ENCODE data around the gene HDAC8.
"Not testable (repeated sequence)": the region's sequence is repeated elsewhere in the genome, so short reads cannot be mapped to it uniquely, and the experiment has no call there.

The HDAC8 gene

GRCh38 chrX:72449034-72449433, 123.6 kb downstream of the HDAC8 start:
- DNase-seq = not testable (repeated sequence)

- not testable (repeated sequence) for DNase-seq
Measured at GRCh38 chrX:72440764-72441163, 131.9 kb downstream of the HDAC8 start.

GRCh38 chrX:72436010-72436409, 136.6 kb downstream of the HDAC8 start:
- DNase-seq = no peak

DNA sequence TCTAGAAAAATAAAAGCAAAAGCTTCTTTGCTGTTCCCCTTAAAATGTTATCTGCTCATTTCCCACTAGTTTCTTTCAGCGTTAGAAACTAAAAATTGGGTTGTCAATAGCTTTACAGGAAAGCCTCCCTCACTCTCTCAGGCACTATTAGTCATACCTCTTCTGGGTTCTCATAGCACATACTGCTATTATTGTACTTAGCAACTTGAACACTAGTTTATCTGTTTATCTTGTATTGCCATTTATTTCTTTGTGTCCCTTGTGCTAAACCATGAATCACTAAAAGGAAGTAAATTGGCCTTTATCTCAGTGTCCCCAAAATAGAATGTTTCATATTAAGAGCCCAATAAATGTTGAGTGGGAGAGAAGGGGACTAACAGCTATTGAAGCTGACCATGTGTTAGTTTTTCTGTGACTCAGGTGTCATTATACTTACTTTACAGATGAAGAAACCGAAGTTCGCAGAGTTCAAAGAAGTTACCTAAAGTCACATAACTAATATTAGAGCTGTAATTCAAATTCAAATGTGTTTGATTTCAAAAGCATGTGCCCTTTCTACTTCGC, 142.2 kb downstream of the HDAC8 start:
- no peak for DNase-seq

- DNase-seq = no peak
Measured at GRCh38 chrX:72421797-72422196, 150.8 kb downstream of the HDAC8 start.

DNA sequence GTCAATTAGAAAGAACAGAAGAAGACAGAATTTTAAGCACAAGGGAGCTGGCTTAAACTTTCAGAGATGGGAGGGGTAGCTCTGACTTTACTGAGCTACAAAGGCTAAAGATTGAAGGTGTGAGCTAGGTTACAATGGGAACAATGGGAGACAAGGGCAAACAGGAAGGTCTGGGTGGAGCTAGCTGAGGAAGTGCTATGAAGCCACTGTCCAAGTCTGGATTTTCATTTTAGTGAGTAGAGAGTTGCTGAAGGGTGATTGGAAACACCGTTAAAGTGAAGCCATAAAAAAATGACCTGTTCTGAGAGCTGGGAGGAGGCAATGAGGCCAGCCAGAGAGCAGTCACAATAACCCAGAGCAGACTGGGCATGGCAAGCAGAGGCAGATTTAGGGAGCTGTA, 162.7 kb downstream of the HDAC8 start:
- DNase-seq = no peak

GRCh38 chrX:72408885-72409284, 163.8 kb downstream of the HDAC8 start:
- DNase-seq = no peak

DNA sequence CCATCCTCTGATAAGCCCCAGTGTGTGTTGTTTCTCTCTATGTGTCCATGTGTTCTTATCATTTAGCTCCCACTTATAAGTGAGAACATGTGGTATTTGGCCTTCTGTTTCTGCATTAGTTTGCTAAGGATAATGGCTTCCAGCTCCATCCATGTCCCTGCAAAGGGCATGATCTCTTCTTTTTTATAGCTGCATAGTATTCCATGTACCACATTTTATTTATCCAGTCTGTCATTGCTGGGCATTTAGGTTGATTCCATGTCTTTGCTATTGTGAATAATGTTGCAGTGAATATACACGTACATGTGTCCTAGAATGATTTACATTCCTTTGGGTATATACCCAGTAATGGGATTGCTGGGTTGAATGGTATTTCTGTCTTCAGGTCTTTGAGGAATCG, 167.5 kb downstream of the HDAC8 start:
- not testable (repeated sequence) for DNase-seq

DNA sequence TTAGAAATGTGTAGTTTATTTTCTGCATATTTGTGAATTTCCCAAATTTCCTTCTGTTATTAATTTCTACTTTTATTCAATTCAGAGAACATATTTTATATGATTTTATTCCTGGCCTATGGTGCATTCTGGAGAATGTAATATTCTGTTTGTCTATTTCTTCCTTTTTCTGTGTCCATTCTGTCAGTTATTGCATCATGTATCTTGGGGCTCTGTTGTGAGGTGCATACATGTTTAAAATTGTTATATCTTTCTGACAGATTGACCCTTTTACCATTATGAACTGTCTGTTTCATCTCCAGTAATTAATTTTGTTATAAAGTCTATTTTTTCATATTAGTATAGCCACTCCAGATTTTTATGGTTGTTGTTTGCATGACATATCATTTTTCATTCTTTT, 170.0 kb downstream of the HDAC8 start:
- no peak for DNase-seq

- no peak for DNase-seq
Measured at GRCh38 chrX:72399816-72400215, 172.8 kb downstream of the HDAC8 start.

DNA sequence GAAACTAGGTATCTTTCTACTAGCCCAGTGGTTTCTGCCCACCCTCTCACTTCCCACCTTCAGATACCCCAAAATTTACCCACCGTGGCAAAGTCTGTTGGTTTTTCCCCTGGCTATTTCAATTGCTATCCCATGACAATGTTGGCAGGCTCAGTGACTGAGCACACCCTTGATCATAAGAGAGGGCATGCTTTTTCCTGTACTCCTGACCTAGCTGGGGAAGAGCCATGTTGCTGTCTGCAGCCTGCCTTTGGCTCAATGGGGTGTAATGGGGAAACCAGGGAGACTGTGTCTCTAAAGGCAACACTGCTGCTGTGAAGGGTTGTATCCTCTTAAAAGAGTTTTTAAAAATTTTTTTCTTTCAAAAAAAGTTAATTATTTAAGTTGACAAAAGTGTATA, 176.5 kb downstream of the HDAC8 start:
- DNase-seq = no peak

DNA sequence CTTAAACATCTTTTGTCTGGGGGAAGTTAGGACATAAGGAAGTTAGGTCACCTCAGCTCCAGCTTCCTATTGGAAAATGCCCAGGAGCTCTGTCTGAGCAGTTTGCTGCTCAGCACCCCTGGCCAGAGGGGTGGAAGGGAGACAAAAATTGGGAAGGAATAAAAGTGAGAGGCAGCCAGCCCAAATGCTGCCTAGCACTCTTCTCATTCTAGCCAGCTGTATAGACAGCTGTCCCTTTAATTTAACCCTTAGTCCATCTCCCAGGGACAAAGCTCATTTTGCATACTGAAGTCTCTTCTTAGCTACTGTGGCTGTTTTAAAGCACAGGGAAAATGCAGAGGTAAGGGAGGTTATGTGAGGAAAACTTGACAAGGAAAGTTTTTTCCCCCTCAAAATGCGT, 177.4 kb downstream of the HDAC8 start:
- DNase-seq = no peak

- DNase-seq = no peak
Measured at GRCh38 chrX:72394518-72395170, 178.0 kb downstream of the HDAC8 start.

DNA sequence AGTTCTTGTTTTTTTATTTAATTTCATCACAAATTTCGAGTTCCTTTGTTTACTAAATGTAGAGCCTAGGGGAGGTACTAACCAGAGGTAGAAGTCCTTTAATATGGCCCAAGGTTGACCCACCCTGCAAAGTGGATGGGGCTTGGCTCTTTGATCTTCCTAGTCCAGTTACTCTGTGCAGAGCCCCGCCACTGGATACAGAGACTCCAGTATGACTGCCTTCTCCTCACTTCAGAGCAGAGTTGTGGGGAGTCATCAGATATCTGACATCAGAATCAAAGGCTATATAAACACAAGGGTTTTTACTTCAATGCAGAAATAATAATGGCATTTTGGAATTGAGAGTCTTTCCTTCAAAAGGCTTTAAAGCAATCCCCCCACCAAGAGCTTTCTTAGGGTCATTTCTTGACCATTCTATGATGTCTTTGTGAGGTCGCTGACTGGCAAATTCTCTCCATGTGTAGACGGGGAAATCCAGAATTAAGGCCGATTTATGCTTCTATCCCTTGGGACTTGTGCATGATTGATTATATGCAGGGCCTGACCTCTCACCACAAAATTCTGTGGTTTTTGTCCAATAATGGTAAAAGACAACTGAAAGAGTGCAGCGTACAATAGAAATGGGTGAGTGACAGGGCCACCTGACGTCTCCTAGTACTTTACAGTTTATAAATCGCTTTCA, 178.7 kb downstream of the HDAC8 start:
- DNase-seq = no peak

GRCh38 chrX:72392816-72393800, 179.5 kb downstream of the HDAC8 start:
- DNase-seq = no peak

- no peak for DNase-seq
Measured at GRCh38 chrX:72392042-72392441, 180.6 kb downstream of the HDAC8 start.

DNA sequence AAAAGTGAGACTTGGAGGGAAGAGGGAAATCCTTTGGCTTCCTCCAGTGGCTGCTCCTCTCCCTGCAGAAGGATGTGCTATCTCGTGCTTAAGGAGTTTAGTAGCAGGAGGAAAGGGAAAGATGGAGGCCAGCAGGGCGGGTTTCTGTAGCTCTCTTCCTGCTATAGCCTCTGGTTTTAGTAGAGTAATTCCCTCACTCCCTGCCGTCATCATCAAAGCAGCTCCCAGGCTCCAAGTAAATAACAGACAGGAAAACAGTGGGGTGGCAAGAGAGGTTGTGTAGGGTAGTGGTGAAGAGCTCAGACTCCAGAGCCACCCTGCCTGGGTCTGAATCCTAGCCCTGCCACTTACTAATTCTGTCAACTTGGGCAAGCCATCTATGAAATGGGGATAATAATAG, 185.4 kb downstream of the HDAC8 start:
- DNase-seq = no peak

- DNase-seq = no peak
Measured at GRCh38 chrX:72382202-72382595, 190.4 kb downstream of the HDAC8 start.

GRCh38 chrX:72381439-72382201, 191.0 kb downstream of the HDAC8 start:
- no peak for DNase-seq

GRCh38 chrX:72376124-72376523, 196.5 kb downstream of the HDAC8 start:
- DNase-seq = no peak

GRCh38 chrX:72373136-72373535, 199.5 kb downstream of the HDAC8 start:
- no peak for DNase-seq

DNA sequence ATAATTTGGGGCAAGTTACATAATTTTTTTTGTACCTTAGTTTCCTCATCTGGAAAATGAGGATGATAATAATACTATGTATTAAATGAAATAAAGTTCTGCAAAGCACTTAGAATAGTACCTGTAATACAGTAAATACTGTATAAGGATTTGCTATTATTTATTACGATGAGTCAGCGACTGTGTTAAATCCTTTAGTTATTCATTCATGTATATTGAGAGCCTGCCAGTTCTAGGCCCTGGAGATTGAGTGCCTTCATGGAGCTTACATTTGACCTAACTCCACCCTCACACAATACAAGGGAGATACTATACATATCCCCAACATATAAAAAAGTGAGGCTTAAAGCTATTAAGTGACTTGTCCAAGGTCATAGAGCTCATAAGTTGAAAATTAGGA, 199.9 kb downstream of the HDAC8 start:
- DNase-seq = no peak

DNA sequence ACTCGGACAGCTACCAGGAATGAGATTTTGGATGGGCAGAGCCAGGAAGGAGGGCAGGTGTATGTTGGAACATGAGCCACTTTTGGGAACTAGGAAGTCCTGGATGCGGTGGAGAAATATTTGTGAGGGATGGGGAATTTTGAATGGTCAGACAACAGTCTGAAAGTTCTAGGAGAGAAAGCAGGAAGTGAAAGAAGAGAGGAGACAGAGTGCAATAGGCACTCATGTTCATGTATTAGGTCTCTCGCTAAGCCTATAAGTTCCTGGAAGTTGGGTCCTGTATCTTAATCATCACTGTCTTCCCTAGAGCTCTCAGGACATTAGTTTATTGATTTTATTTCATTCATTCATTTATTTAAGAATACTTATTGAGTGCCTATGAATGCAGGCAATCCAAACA, 201.2 kb downstream of the HDAC8 start:
- DNase-seq = no peak

Measured in NCI-H1417 treated with DMSO at 0.1 percent for 48 hours (cell line).